K562 (cell line): Measurements from ENCODE around the gene FADS1. TPM values are rescaled to one million over a fixed set of nuclear protein-coding genes. Genes with fewer than 3 reads are reported as not detected.

ENCODE experiments used
- ADNP ChIP-seq: fragments of 200-800 bp; sonication (Bioruptor generic); IDR thresholded peaks from 2 replicates; pipeline ENCODE4 v1.6.1; 2016; ENCODE audit warnings: missing genetic modification characterization, missing compliant biosample characterization
- BRD4 ChIP-seq: fragments of 200-600 bp; sonication (generic); IDR thresholded peaks from 2 replicates; pipeline ENCODE4 v1.6.1; 2017; ENCODE audit warnings: inconsistent platforms
- CCAR2 ChIP-seq: fragments of 200-400 bp; formaldehyde crosslinking; IDR thresholded peaks from 2 replicates; pipeline ENCODE4 v1.6.1; 2017; ENCODE audit warnings: mild to moderate bottlenecking, low read depth, low read length
- CHCHD3 ChIP-seq: fragments of 250-450 bp; sonication (Bioruptor Pico); IDR thresholded peaks from 2 replicates; pipeline ENCODE4 v2.1.2; 2022; ENCODE audit warnings: mild to moderate bottlenecking
- EHMT2 ChIP-seq: fragments of 450-650 bp; IDR thresholded peaks from 2 replicates; pipeline ENCODE4 v1.6.1; 2018; ENCODE audit warnings: antibody characterized with exemption
- FOXO4 ChIP-seq: fragments of 450-650 bp; formaldehyde crosslinking; IDR thresholded peaks from 2 replicates; pipeline ENCODE4 v1.4.0; 2020; ENCODE audit warnings: mild to moderate bottlenecking, moderate library complexity
- LARP7 ChIP-seq: fragments of 450-650 bp; IDR thresholded peaks from 2 replicates; pipeline ENCODE4 v1.6.1; 2016
- NCOA6 ChIP-seq: fragments of 450-650 bp; IDR thresholded peaks from 2 replicates; pipeline ENCODE4 v1.6.1; 2017; ENCODE audit warnings: mild to moderate bottlenecking
- NFRKB ChIP-seq: fragments of 450-650 bp; IDR thresholded peaks from 2 replicates; pipeline ENCODE4 v1.6.1; 2016; ENCODE audit warnings: low read depth
- NR2C1 ChIP-seq, 2 experiments: fragments of 450-650 bp; IDR thresholded peaks; 2 replicates each; pipeline ENCODE4 v1.6.1; 2017; ENCODE audit warnings: mild to moderate bottlenecking in 2 of 2, antibody characterized with exemption in 1 of 2, inconsistent platforms in 1 of 2, missing compliant biosample characterization in 1 of 2, missing genetic modification characterization in 1 of 2
- RBM15 ChIP-seq: fragments of 200-400 bp; formaldehyde crosslinking; IDR thresholded peaks from 2 replicates; pipeline ENCODE4 v1.6.1; 2018; ENCODE audit warnings: mild to moderate bottlenecking, low read length, moderate library complexity; ENCODE audit not compliant: insufficient read depth
- SP2 ChIP-seq: IDR thresholded peaks from 2 replicates; pipeline ENCODE4 v1.6.1; 2011; ENCODE audit warnings: mild to moderate bottlenecking, low read depth, low read length, moderate library complexity; ENCODE audit not compliant: poor library complexity, severe bottlenecking; ENCODE audit errors: extremely low read depth
- TCF7 ChIP-seq: sonication (generic); IDR thresholded peaks from 2 replicates; pipeline ENCODE4 v1.6.1; 2016; ENCODE audit warnings: antibody characterized with exemption, borderline replicate concordance
- TCFL5 ChIP-seq: fragments of 250-450 bp; sonication (Bioruptor Pico); conservative IDR thresholded peaks from 2 replicates; pipeline ENCODE4 v1.6.1; 2021; ENCODE audit warnings: mild to moderate bottlenecking, moderate library complexity, matching md5 sums
- ZEB2 ChIP-seq: fragments of 450-650 bp; IDR thresholded peaks from 2 replicates; pipeline ENCODE4 v1.6.1; 2016
- ZKSCAN8 ChIP-seq: fragments of 200-800 bp; sonication (Bioruptor generic); IDR thresholded peaks from 2 replicates; pipeline ENCODE4 v1.6.1; 2016; ENCODE audit warnings: missing genetic modification characterization, missing compliant biosample characterization
- ZNF224 ChIP-seq: sonication (generic); formaldehyde crosslinking; IDR thresholded peaks from 2 replicates; pipeline ENCODE4 v1.8.0; 2022; ENCODE audit warnings: mild to moderate bottlenecking, missing genetic modification reagents
- ZNF785 ChIP-seq: fragments of 250-450 bp; sonication (Bioruptor Pico); IDR thresholded peaks from 2 replicates; pipeline ENCODE4 v1.4.0; 2020; ENCODE audit warnings: mild to moderate bottlenecking
- polyA plus RNA-seq, 8 experiments: library from polyadenylated mRNA; depleted of rRNA in 4 of 8; stranded (reverse) in 5 of 8; unstranded in 3 of 8; fragments of >200 nt; fragmentation: Nextera tagmentation in 2 of 8; fragmentation: Illumina TruSeq in 1 of 8; extraction: Ambion mirVana in 2 of 8; extraction: Trizol in 1 of 8; gene quantifications; 2 replicates each; pipeline versions ENCODE4 v1.2.1 to v1.2.3, GENCODE V29; 2011 to 2014; ENCODE audit warnings: inconsistent platforms in 1 of 8, missing spikeins in 1 of 8
- total RNA-seq, 7 experiments: library from RNA; depleted of rRNA in 6 of 7; stranded (reverse); fragments of >200 nt in 6 of 7; fragmentation: Illumina TruSeq in 2 of 7; extraction: Trizol in 2 of 7; gene quantifications; 2 replicates each; pipeline versions ENCODE4 v1.2.1 to v1.2.3, GENCODE V29; 2011 to 2021; ENCODE audit warnings: low replicate concordance in 1 of 7
- TF ChIP-seq, protein P1 (sequence below): fragments of 250-450 bp; sonication (Bioruptor Pico); IDR thresholded peaks from 2 replicates; pipeline ENCODE4 v1.9.0; 2021; ENCODE audit warnings: mild to moderate bottlenecking, inconsistent platforms
- TF ChIP-seq, protein P2 (sequence below): sonication (generic); formaldehyde crosslinking; IDR thresholded peaks from 2 replicates; pipeline ENCODE4 v1.8.1; 2023; ENCODE audit warnings: mild to moderate bottlenecking, missing genetic modification reagents
- TF ChIP-seq, protein P3 (sequence below): fragments of 250-450 bp; sonication (Bioruptor Pico); IDR thresholded peaks from 2 replicates; pipeline ENCODE4 v1.5.0; 2020; ENCODE audit warnings: mild to moderate bottlenecking

The FADS1 gene
- total and polyA plus RNA-seq, 9 of the 15 experiments (the other 6 are each of a cell fraction or from before 2014, with no cell fraction given): 110 to 864 (median 364) TPM

GRCh38 chr11:61834278-61835048, 17.7 kb upstream of the FADS1 start (continued):
- TF ChIP-seq FOXO4 (CRISPR knock-in tag): peak; percentile 77; the same call in 1 of the 2 replicates
- TF ChIP-seq ZKSCAN8 (CRISPR knock-in tag): peak; percentile 88
- no peak for TF ChIP-seq LARP7
- no peak for TF ChIP-seq ADNP
- TF ChIP-seq, protein P1, sequence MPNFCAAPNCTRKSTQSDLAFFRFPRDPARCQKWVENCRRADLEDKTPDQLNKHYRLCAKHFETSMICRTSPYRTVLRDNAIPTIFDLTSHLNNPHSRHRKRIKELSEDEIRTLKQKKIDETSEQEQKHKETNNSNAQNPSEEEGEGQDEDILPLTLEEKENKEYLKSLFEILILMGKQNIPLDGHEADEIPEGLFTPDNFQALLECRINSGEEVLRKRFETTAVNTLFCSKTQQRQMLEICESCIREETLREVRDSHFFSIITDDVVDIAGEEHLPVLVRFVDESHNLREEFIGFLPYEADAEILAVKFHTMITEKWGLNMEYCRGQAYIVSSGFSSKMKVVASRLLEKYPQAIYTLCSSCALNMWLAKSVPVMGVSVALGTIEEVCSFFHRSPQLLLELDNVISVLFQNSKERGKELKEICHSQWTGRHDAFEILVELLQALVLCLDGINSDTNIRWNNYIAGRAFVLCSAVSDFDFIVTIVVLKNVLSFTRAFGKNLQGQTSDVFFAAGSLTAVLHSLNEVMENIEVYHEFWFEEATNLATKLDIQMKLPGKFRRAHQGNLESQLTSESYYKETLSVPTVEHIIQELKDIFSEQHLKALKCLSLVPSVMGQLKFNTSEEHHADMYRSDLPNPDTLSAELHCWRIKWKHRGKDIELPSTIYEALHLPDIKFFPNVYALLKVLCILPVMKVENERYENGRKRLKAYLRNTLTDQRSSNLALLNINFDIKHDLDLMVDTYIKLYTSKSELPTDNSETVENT (CRISPR knock-in tag): peak; percentile 32; the same call in 1 of the 2 replicates
- TF ChIP-seq NFRKB: peak; percentile 99
- TF ChIP-seq NCOA6: no peak
- TF ChIP-seq TCFL5 (CRISPR knock-in tag): no peak; the same call in 1 of the 2 replicates
- TF ChIP-seq RBM15: no peak
- TF ChIP-seq, protein P2, sequence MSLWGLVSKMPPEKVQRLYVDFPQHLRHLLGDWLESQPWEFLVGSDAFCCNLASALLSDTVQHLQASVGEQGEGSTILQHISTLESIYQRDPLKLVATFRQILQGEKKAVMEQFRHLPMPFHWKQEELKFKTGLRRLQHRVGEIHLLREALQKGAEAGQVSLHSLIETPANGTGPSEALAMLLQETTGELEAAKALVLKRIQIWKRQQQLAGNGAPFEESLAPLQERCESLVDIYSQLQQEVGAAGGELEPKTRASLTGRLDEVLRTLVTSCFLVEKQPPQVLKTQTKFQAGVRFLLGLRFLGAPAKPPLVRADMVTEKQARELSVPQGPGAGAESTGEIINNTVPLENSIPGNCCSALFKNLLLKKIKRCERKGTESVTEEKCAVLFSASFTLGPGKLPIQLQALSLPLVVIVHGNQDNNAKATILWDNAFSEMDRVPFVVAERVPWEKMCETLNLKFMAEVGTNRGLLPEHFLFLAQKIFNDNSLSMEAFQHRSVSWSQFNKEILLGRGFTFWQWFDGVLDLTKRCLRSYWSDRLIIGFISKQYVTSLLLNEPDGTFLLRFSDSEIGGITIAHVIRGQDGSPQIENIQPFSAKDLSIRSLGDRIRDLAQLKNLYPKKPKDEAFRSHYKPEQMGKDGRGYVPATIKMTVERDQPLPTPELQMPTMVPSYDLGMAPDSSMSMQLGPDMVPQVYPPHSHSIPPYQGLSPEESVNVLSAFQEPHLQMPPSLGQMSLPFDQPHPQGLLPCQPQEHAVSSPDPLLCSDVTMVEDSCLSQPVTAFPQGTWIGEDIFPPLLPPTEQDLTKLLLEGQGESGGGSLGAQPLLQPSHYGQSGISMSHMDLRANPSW (CRISPR knock-in tag): no peak
- TF ChIP-seq EHMT2: peak; percentile 63; the same call in 1 of the 2 replicates
- 0 out of 2 replicates have a peak, but pooled peaks have one; percentile 17 for TF ChIP-seq CHCHD3 (CRISPR knock-in tag)
- no peak for TF ChIP-seq ZEB2
- TF ChIP-seq, protein P3, sequence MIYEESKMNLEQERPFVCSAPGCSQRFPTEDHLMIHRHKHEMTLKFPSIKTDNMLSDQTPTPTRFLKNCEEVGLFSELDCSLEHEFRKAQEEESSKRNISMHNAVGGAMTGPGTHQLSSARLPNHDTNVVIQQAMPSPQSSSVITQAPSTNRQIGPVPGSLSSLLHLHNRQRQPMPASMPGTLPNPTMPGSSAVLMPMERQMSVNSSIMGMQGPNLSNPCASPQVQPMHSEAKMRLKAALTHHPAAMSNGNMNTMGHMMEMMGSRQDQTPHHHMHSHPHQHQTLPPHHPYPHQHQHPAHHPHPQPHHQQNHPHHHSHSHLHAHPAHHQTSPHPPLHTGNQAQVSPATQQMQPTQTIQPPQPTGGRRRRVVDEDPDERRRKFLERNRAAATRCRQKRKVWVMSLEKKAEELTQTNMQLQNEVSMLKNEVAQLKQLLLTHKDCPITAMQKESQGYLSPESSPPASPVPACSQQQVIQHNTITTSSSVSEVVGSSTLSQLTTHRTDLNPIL (CRISPR knock-in tag): no peak
- TF ChIP-seq TCF7: no peak
- no peak for TF ChIP-seq ZNF785 (CRISPR knock-in tag)
- TF ChIP-seq SP2: no peak
- peak; percentile 49; the same call in 1 of the 2 replicates for TF ChIP-seq BRD4
- no peak for TF ChIP-seq ZNF224
- TF ChIP-seq CCAR2: no peak
- TF ChIP-seq NR2C1 (IDR thresholded peaks at IDR 0.05): no peak
- TF ChIP-seq NR2C1 (tag; IDR thresholded peaks at IDR 0.05): peak; percentile 55
